Ramos (cell line): Measurements from ENCODE around the gene GPR160.
"Not testable (repeated sequence)": the region's sequence is repeated elsewhere in the genome, so short reads cannot be mapped to it uniquely, and the experiment has no call there.

Source experiments
- in situ Hi-C: fragments of 300-500 bp; cut with MboI; formaldehyde crosslinking; loops from one replicate; pipeline ENCODE4 v1.14.3; 2022; ENCODE audit warnings: low sequenced_read_pairs; ENCODE audit not compliant: unreplicated experiment

The GPR160 gene

DNA sequence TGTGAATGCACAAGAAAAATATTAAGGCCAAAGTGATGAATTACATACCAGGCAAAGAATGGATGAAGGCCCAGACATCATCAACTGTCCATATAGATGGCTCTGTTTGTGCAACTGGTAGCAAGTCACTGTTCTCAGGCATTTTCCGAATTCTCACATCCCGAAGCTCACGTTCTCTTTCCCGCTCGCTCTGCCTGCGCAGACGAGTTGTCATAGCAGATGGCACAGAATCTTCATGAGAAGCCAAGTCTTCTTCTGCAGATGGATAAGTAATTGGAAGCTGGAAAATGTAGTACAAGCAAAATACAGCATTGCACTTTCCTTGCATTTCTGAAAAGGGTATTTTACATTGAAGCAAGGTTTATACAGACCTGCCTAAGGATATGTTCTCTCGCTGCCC, 64.6 kb downstream of the GPR160 start:
- in situ Hi-C loops, result no loop called here

GRCh38 chr3:170107941-170108340, 70.1 kb downstream of the GPR160 start:
- in situ Hi-C loops, result no loop called here

- in situ Hi-C loops, result no loop called here
Measured at GRCh38 chr3:170108955-170109354, 71.2 kb downstream of the GPR160 start.

DNA sequence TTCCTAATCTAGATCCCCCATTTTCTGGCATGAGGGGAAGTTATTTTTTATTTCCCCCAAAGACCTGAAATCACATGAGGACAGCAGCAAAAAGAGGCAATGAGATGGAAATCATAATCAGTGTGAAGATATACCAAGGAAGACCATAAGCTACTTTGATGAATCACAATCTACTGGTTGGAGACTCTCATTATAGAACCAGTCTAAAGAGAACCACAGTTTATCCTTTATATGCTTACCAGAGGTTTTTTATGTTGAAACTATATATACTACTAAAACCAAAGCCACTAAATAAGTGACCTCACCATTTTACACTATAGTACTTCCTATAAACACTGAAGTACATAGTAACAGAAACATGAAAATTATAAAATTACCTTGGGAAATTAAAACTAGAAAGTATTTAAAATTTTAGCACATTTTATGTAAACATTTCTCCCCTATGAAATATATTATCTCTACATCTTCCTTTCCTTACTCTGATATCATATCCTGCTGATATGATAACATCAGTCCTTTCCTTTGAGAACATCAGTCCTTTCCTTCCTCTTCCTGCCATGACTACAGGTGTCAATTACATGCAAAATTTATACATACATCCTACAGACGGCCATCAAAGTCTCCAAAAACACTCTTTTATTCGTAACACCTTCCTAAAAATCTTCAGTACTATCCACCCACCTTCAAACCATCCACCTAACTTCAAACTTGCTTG, 71.9 kb downstream of the GPR160 start:
- in situ Hi-C loops, result no loop called here

- in situ Hi-C loops, result no loop called here
Measured at GRCh38 chr3:170111147-170111771, 73.5 kb downstream of the GPR160 start.

DNA sequence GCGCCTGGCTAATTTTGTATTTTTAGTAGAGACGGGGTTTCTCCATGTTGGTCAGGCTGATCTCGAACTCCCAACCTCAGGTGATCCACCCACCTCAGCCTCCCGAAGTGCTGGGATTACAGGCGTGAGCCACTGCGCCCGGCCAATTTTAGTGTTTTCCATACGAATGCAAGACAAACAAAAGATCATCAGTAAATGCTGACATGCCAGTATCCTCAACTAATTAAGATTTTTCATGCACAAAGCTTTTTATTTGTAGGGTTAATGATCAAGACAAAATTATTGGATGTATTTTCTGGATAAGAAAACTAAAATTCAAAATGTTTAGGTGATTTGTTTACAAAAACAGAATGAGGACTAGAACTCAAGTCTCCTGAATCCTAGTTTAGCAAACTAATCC, 76.4 kb downstream of the GPR160 start:
- in situ Hi-C loops, result not testable (repeated sequence)

GRCh38 chr3:170117134-170117533, 79.3 kb downstream of the GPR160 start:
- in situ Hi-C loops, result no loop called here

GRCh38 chr3:170128259-170128976, 90.6 kb downstream of the GPR160 start:
- in situ Hi-C loops, result no loop called here

GRCh38 chr3:170128977-170129431, 91.2 kb downstream of the GPR160 start:
- in situ Hi-C loops, result no loop called here

DNA sequence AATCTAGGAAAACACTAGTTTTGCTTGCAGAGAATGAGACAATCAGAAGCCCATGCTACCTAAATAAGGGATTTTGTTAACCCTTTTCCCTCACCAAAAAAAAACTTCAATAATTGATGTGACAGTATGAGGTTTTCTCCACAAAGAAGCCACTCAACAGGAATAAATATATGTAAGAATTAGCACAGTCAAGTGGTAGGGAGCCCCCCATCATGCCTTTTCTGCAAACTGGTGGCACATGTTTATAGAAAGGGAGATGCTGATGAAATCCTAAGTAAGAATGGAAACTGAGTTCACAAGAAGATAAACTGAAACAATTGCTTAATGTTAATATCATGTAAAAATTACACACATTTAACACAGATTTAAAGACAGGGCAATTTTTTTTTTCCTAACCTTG, 92.7 kb downstream of the GPR160 start:
- in situ Hi-C loops, result no loop called here

- in situ Hi-C loops, result no loop called here
Measured at GRCh38 chr3:170132335-170132734, 94.5 kb downstream of the GPR160 start.
